Stimulated activated CD8-positive, alpha-beta memory T cell treated with anti-CD3 and anti-CD28 coated beads, Interleukin-4, amount 100 ng/mL, for 1 hour (primary cell): ENCODE data around the gene CYREN.

Experiments used
- DNase-seq, 2 donors: peaks; one replicate each; pipeline ENCODE4 v3.0.0-alpha.2; 2020; ENCODE audit warnings: low read depth in 2 of 2, low spot score in 1 of 2

CYREN gene

GRCh38 chr7:135197906-135198655, 27.6 kb upstream of the CYREN start:
- no peak for DNase-seq

GRCh38 chr7:135197343-135197742, 26.8 kb upstream of the CYREN start:
- DNase-seq: no peak

GRCh38 chr7:135195968-135196629, 25.6 kb upstream of the CYREN start:
- no peak for DNase-seq

GRCh38 chr7:135195156-135195555, 24.6 kb upstream of the CYREN start:
- no peak for DNase-seq

- DNase-seq: no peak
Observed at GRCh38 chr7:135194494-135195095, 24.1 kb upstream of the CYREN start.

GRCh38 chr7:135193615-135194081, 23.1 kb upstream of the CYREN start:
- no peak for DNase-seq

- no peak for DNase-seq
Observed at GRCh38 chr7:135192914-135193536, 22.5 kb upstream of the CYREN start.

GRCh38 chr7:135190703-135191102, 20.2 kb upstream of the CYREN start:
- DNase-seq: no peak

GRCh38 chr7:135189961-135190360, 19.5 kb upstream of the CYREN start:
- DNase-seq: no peak

- DNase-seq: no peak
Observed at GRCh38 chr7:135189221-135189662, 18.7 kb upstream of the CYREN start.

- no peak for DNase-seq
Observed at GRCh38 chr7:135188298-135188984, 17.9 kb upstream of the CYREN start.

- no peak for DNase-seq
Observed at GRCh38 chr7:135186841-135187253, 16.3 kb upstream of the CYREN start.

- no peak for DNase-seq
Observed at GRCh38 chr7:135186261-135186540, 15.7 kb upstream of the CYREN start.

- no peak for DNase-seq
Observed at GRCh38 chr7:135185471-135186260, 15.2 kb upstream of the CYREN start.

- DNase-seq: no peak
Observed at GRCh38 chr7:135184254-135184841, 13.8 kb upstream of the CYREN start.

GRCh38 chr7:135183478-135183877, 13.0 kb upstream of the CYREN start:
- no peak for DNase-seq

- DNase-seq: no peak
Observed at GRCh38 chr7:135181929-135182678, 11.6 kb upstream of the CYREN start.

- DNase-seq: no peak
Observed at GRCh38 chr7:135181261-135181928, 10.9 kb upstream of the CYREN start.

GRCh38 chr7:135180122-135180521, 9.6 kb upstream of the CYREN start:
- DNase-seq: no peak
